Measurements from ENCODE around the gene TSKS.
A peak's percentile ranks its signal among the peaks of the same experiment; 100 is the strongest.

TSKS gene

GRCh38 chr19:49792829-49793560 is 29.9 kb upstream of the TSKS start:
- no peak for DNase-seq (ENCODE audit: low spot score)

- no peak for DNase-seq (ENCODE audit: low spot score)
Measured at GRCh38 chr19:49791776-49792445, 28.8 kb upstream of the TSKS start.

GRCh38 chr19:49790866-49791265 is 27.8 kb upstream of the TSKS start:
- DNase-seq (ENCODE audit: low spot score): peak; percentile 32

- DNase-seq (ENCODE audit: low spot score): no peak
Measured at GRCh38 chr19:49788857-49789256, 25.8 kb upstream of the TSKS start.

- DNase-seq (ENCODE audit: low spot score): no peak
Measured at GRCh38 chr19:49787746-49788145, 24.6 kb upstream of the TSKS start.

- DNase-seq (ENCODE audit: low spot score): peak; percentile 96
Measured at GRCh38 chr19:49786376-49786820, 23.3 kb upstream of the TSKS start.

GRCh38 chr19:49782515-49782914 is 19.4 kb upstream of the TSKS start:
- DNase-seq (ENCODE audit: low spot score): no peak

GRCh38 chr19:49781394-49781793 is 18.3 kb upstream of the TSKS start:
- DNase-seq (ENCODE audit: low spot score): no peak

- no peak for DNase-seq (ENCODE audit: low spot score)
Measured at GRCh38 chr19:49780861-49781260, 17.8 kb upstream of the TSKS start.

- DNase-seq (ENCODE audit: low spot score): no peak
Measured at GRCh38 chr19:49779731-49780555, 16.8 kb upstream of the TSKS start.

- DNase-seq (ENCODE audit: low spot score): no peak
Measured at GRCh38 chr19:49776371-49776764, 13.3 kb upstream of the TSKS start.

GRCh38 chr19:49775742-49776370 is 12.8 kb upstream of the TSKS start:
- DNase-seq (ENCODE audit: low spot score): no peak

- DNase-seq (ENCODE audit: low spot score): no peak
Measured at GRCh38 chr19:49774969-49775368, 11.9 kb upstream of the TSKS start.

- no peak for DNase-seq (ENCODE audit: low spot score)
Measured at GRCh38 chr19:49773663-49774350, 10.7 kb upstream of the TSKS start.

GRCh38 chr19:49772850-49773432 is 9.8 kb upstream of the TSKS start:
- DNase-seq (ENCODE audit: low spot score): no peak

- DNase-seq (ENCODE audit: low spot score): no peak
Measured at GRCh38 chr19:49771674-49772139, 8.6 kb upstream of the TSKS start.

- no peak for DNase-seq (ENCODE audit: low spot score)
Measured at GRCh38 chr19:49770529-49770928, 7.4 kb upstream of the TSKS start.

- DNase-seq (ENCODE audit: low spot score): no peak
Measured at GRCh38 chr19:49767967-49768581, 5.0 kb upstream of the TSKS start.

- DNase-seq (ENCODE audit: low spot score): peak; percentile 24
Measured at GRCh38 chr19:49767381-49767780, 4.3 kb upstream of the TSKS start.

- no peak for DNase-seq (ENCODE audit: low spot score)
Measured at GRCh38 chr19:49766930-49767299, 3.8 kb upstream of the TSKS start, which contains the start of gene AP2A1. AP2A1 (plus strand) TSS chr19:49767001; CDS start chr19:49767134, 133 bp downstream.

All from AG08395 (cell line).